Parietal lobe (tissue), 2 donors: ENCODE data around the gene CSTF2. TPM values are rescaled to one million over a fixed set of nuclear protein-coding genes. Genes with fewer than 3 reads are reported as not detected.

Experiments used
- small RNA-seq: library from RNA; depleted of rRNA; stranded (forward); fragments of <200 nt; gene quantifications from one replicate; pipeline ENCODE3, GENCODE V24; 2014; ENCODE audit warnings: low replicate concordance
- total RNA-seq: library from RNA; depleted of rRNA; stranded (reverse); fragments of >200 nt; gene quantifications from one replicate; pipeline ENCODE4 v1.2.3, GENCODE V29; 2014

Gene CSTF2, protein sequence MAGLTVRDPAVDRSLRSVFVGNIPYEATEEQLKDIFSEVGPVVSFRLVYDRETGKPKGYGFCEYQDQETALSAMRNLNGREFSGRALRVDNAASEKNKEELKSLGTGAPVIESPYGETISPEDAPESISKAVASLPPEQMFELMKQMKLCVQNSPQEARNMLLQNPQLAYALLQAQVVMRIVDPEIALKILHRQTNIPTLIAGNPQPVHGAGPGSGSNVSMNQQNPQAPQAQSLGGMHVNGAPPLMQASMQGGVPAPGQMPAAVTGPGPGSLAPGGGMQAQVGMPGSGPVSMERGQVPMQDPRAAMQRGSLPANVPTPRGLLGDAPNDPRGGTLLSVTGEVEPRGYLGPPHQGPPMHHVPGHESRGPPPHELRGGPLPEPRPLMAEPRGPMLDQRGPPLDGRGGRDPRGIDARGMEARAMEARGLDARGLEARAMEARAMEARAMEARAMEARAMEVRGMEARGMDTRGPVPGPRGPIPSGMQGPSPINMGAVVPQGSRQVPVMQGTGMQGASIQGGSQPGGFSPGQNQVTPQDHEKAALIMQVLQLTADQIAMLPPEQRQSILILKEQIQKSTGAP
- total RNA-seq: 18.8 TPM

DNA sequence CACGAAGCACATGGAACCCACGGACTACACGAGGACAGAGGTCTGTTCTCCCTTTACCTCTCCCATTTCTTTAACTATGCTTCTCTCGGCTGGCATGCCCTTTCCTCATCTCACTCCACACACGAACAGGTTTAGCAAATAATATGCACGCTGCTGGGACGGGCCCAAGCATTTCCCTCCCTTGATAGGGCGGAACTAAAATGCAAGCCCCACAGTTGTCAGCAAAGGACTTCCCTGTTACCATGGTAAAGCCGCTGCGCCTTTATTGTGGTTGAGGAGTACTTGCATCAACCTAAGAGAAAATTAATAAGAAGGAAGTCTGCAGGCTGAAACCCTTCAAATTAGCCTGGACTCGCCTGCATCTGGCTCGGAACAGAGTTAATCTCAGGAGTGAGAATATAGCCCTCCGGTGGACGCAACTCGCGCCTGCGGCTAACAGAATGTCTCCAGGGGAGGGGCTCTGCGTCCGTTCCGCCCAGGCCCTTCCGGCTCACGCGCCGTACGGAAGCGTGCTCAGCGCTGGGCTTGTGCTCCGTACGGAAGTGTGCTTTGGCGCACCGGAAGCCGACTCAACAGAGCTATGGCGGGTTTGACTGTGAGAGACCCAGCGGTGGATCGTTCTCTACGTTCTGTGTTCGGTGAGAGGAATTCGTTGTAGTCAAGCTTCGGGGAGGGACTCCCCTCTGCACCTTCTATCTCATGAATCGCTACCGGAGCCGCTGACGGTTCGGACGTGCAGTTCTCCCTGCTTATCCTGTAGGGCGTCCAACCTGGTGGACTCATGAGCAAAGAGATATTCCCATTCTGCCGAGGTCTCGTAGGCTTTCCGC lies at the start of gene CSTF2:
CSTF2 (plus strand) TSS at position 555 of the 830 bp plus-strand sequence; CDS start at position 581, 26 bp downstream.

DNA sequence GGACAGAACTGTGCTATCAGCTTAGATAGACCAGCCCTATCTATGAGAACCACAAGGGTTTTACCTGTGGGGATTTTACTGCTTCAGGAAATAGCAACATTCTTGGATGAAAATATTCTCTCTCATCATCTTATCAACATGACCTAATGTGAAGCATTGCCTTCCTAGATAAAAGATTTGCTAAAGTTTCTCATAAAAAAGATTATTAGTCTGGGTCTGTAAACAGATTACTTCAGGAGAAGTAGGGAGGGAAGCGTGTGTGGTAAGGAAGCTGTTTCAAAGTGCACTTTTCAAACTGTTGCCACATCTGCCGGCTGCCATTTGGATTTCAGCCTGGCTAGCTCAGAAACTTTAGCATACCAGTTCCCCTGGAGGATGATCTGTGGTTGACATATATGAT lies 54.1 kb downstream of the CSTF2 start, which contains the start of gene NOX1:
NOX1 (minus strand) TSS at position 35 of the 400 bp plus-strand sequence. CDS start 220 bp downstream, outside the sequence.

Small RNA genes within 50 kb of the gene (small RNA-seq; reads per million reads assigned to genes)
- 0.21 reads per million for gene RF00411

Other genes starting within 250 kb of the CSTF2 start
- gene TNMD, start 235.5 kb upstream of the CSTF2 start, total RNA-seq: not detected
- 31.6 TPM for gene TSPAN6, start 183.6 kb upstream of the CSTF2 start, total RNA-seq
- gene SRPX2, start 176.2 kb upstream of the CSTF2 start, total RNA-seq: 0.31 TPM
- 1.3 TPM for gene SYTL4, start 88.3 kb upstream of the CSTF2 start, total RNA-seq
- not detected for gene NOX1, start 54.0 kb downstream of the CSTF2 start, total RNA-seq
- not detected for gene XKRX, start 108.5 kb downstream of the CSTF2 start, total RNA-seq
- not detected for gene ARL13A, start 149.3 kb downstream of the CSTF2 start, total RNA-seq
- 9.7 TPM for gene TRMT2B, start 231.7 kb downstream of the CSTF2 start, total RNA-seq